AG08395 (cell line): ENCODE data around the gene RHCG.

Source experiments
- DNase-seq: peaks from one replicate; pipeline ENCODE4 v3.0.0; 2012; ENCODE audit warnings: mixed read lengths, low spot score

The RHCG gene

DNA sequence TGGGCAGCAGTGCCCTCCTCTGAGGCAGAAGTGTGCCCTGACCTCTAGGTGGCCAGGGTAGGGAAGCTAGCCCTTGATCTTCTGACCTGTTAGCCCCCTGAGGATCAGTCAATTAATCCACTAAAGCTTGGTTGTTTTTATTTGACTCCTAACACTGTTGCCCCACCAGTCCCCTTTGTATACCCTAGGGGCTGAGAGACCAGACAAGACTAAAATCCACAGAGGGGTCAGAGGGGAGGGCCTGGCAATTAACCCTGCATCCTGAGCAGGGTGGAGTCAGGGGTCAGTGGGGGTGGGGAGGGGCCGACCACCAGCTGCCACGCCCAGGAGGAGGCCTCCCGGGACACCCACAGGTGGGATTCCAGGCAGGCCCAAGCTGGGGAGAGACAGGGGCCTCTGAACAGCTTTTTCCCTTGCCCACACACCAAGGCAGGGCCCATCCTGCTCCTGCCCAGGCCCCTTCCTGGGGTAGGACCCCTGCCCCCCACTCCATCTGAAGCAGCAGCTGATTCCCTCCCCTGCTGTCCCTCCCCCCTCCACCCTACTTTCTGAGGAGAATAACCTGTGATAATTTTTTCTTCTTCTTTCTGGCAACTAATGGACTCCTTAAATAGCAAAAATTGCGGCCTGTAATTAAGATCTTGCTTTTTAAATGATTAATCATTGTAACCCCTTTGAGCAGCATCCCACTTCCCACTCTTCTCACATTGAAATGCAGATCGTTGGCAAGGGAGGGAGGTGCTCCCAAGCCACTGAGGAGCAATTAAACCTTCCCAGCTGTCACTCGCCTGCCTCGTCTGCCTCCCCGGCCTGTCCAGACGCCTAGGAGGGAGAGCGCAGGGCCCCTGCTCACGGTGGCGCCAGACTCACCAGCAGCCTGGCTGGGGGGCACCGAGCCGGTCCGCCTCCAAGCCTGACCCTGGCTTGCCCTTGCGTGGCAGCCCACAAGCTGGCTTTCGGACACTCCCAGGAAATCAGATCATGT lies 51.9 kb downstream of the RHCG start:
- no peak for DNase-seq

DNA sequence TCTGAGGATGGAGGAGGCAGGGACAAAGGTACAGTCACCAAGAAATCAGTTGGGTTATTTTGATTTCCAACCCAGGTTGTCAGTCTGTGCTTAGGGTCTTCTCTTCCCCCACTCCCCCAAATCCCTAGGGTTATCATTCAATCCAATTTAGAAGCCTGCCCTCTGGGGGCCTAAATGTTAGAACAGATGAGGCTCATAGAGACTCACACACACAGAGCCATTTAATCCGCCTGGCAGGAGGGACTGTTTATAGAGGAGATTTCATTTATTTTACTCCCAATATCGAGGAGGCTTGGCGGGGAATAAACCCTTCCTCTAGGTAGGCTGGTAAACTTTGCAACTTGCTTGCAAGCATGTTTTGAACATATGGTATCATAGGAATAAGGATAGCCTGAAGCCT lies 52.8 kb downstream of the RHCG start:
- no peak for DNase-seq

DNA sequence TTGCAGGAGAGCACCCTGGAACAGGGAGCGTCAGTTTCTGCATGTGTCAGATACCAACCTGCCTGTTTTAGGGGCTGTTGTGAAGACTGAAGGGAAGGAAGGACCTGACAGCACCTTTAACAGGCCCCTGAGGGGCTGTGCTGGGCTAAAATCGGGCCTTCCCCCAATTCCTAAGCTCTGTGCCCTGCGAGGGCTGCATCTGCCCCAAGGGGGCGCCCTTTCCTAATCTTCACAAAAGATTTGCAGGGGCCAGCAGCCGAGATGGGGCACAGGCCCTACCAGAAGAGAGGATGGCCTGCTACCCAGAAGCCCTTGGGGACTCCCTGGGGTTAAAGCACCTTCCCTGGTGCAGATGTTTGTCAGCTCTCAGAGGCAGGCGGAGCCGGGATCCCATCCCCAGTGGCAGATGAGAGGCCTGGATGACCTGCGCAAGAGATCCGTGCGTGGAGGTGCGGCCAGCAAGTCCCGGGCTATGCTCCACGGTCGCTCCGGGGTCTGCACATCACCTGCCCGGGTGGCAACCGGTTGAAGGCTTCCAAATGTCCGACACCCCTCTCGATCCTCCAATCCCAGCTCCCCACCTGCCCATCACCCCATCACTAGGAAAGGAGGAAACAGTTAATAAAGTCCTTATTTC lies 53.6 kb downstream of the RHCG start:
- peak; percentile 67 for DNase-seq

DNA sequence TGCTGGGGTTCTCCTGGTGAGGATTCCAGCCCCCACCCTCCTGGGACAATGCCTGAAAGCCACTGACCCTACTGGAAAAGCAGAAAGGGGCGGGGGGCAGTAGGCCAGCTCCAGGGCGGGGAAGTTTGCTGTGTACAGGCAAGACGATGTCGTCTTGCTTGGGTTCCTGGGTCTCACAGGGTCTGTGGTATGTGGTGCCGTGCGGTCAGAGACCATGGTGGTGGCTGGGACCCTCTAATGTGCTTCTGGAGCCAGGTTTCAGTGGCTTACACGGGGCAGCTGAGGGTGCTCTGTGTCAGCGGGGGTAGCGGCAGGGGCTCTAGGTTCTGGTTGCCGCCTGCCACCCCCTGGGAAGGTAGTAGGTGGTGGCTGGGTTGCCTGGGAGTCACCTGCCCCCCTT lies 54.2 kb downstream of the RHCG start:
- no peak for DNase-seq

DNA sequence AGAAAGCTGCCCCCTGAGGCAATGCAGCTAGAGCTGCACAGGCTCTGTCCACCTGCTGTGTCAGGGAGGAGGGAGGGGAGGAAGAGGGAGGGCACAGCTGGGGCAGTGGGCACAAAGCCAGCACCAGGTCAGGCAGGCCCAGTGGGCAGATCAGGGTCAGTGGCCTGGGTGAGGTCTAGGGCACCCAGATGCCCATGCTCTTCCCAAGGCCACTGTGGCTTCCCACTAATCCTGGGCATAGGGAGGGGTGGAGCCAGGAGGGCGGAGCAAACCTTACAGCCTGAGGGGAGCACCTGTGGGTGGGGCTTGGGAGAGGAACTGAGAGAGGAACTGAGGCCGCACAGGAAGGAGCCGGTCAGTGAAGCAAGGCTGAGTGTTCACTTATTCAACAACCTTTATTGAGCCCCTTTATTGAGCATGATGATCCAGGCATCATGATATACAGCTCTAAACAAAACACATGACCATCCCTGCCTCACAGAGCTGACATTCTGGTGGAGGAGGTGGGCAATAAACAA lies 55.0 kb downstream of the RHCG start:
- no peak for DNase-seq

DNA sequence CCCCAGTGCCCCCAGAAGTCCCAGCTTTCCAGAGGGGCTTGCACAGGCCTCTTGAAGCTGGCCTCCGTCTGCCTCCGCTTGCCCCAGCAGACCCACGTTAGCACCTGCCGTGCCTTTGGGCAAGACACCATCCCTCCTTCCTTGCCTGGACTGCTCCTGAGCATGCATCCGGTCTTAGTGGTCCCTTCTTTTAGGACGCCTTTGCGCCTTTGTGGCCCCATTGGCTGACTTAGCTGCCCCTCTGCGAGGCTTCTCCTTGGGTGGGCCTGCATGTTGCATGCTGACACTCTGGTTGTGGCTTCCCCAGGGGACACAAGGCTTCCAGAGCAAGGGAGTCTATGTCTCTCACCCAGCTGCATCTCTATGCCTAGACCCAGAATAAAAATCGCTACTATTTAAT lies 56.6 kb downstream of the RHCG start:
- no peak for DNase-seq

DNA sequence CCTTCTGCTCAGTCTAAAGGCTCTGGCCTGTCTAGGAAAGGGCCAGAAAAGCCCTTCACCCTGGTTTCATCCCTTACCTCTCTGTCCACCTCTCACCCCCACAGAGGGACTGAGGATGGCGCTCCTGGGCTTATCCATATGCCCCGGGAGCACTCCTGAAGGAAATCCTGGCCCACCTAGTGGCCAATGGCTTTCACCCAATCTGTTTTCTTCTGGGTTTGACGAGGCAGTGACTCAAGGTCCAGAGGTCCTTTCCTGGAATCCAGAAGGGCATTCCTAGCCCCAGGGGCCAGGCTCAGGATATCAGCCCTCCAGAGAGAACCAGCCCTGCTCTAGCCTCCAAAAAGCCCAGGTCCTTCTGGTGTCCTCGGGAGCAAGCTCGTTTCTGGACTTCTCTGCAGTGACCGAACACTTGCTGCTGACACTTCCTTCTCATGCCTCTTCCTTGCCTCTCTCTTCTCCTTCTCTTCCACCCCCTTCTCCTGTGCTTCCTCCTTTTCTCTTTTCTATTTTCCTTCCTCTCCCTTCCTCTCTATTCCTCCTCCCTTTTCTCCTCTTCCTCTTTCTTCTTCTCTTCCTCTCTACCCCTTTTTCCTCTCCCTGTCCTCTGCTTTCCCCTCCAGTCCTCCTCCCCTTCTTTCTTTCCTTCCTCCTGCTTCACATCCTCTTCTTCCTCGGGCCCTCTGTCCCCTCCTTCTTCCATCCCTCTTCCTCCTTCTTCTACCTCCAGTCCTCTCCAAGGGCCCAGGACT lies 59.6 kb downstream of the RHCG start:
- no peak for DNase-seq

DNA sequence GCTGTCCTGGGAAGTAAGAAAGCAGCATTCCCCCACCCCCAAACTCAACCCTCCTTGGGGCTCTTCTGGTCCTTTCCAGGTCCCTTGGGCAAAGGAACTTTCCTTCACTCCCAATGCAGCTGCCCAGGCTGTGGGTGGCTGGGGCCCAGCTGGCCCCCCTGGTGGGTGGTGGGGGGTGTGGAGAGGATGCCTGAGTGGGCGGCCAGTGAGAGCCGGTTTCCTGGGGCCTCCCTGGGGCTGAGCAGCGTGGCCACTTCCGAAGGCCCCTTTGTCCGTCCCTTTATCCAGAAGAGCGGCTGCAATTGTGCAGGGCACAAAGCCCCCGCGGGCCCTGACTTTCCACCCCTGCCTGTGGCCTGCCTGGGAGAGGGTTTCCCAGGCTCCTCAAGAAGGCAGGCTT lies 61.0 kb downstream of the RHCG start:
- no peak for DNase-seq

DNA sequence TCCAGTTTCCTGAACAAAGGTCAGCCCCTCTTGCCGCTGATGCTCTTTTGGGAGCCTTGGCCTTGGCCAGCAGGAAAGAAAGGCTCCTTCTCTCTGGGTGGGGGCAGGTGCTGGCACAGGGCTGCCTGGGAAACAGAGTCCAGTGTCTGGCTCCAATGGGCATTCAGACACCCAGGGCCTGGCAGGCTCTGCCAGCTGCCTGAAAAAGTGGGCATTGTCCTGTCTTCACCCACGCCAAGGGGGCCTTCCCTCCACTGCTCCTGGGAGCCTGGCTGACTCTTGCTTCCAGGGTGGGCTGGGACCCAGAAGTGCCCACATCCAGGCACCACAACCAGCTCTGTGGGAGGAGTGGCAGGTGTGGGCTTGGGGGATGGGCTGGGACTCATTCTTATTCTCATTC lies 62.7 kb downstream of the RHCG start:
- DNase-seq: no peak

DNA sequence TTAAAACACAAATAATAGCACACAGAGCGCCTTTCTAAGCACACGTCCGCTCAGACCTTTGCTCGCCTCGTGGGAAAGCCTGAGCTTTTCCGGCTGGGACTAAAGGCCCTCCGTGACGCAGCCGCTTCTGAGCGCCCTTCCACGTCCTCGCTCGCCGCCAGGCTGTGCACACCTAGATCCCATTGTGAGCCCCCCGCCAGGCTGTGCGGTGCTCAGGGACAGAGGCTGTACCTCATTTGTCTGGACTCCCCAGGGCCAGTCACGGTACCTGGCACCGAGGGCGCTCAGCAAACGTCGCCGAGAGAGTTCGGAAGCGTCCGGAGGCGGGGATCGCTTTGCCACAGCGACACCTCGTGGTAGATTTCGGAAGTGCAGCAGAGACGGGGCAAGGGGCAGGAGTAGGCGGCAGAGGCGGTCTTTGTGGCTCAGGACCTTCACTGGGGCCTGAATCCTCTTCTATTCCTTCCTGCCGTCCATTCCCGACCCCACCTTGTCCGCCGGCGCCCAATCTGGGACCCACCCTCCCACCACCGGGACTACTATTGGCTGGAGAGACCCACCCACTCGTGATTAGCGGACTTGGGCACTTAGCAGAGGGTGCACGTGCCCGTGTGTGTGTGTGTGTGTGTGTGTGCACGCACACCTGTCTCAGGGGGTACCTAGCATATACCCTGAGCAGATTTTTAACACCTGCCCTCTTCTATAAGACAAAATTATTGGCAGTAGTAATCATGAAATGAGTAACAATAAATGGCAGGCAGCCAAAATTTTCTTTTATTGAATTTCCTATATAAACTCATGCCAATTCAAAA lies 65.6 kb downstream of the RHCG start:
- DNase-seq: peak; percentile 89

DNA sequence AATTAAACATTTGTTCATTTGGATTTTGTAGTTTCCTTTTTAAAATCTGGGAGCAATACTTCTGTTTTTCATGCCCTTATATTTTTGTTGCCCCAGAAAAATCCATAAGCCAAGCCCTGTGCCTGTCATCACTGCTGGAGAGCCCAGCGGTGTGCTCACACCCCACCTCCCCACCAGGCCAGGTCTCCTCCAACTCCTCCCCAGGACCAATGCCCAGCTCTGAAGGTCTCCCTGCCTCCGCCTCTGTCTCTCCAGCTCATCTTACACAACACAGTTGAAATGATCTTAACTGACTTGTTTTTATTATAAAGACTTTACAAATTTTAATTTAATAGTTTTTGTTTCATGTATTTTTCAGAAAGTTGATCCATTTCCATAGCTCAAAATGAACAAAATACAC lies 66.4 kb downstream of the RHCG start:
- no peak for DNase-seq

DNA sequence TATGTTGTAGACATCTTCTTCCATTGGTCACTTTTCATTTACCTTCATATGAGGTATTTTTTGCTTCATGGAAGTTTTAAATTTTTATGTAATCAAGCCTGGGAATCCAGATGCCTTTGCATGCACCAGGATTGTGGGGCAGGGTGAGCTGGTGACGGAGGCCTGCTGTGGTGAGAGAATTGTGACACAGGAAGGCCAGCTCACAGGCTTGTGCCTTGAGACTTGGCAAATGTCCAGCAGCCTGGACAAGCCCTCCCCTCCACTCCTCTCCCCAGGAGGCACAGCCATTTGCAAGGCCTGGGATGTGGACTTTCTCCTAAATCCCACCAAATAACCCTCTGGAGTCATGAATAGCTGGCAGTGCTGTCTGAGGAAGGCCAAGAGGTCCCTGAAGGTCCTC lies 67.4 kb downstream of the RHCG start:
- no peak for DNase-seq

DNA sequence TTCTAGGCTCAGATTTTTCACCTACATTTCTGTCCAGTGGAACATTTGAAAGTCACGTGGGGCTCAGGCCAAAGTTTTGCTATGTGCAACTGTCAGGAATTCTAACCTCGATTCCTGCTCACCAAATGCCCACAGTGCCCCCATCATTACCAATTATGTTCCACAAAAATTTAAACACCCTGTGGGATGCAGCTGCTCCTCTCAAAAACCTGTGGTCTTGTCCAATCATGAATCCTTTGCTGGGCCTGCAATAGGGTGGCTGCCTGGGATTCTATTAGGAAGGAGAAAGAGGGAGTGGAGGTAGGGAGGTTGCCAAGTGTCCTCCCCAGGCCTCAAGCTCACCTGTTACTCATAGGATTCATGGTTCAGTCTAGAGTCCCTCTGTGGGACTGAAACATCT lies 68.1 kb downstream of the RHCG start:
- no peak for DNase-seq

DNA sequence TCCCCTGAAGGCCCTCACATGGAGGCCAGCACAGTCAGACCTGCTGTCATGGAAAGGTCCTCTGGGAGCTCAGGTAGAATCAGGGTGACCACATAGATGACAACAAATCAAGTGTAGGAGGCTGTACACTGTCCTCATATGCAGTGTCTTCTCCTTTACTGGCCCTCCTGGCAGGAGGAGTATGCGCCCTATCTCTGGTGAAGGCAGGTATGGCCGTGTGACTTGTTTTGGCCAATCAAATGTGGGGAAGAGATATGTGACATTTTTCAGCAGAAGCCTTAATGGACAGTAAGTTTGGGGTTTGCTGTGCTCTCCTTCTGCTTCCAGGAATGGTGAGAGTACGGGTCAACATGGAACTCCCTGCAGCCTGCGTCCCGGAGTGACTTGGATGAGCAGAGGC lies 69.9 kb downstream of the RHCG start:
- DNase-seq: no peak

DNA sequence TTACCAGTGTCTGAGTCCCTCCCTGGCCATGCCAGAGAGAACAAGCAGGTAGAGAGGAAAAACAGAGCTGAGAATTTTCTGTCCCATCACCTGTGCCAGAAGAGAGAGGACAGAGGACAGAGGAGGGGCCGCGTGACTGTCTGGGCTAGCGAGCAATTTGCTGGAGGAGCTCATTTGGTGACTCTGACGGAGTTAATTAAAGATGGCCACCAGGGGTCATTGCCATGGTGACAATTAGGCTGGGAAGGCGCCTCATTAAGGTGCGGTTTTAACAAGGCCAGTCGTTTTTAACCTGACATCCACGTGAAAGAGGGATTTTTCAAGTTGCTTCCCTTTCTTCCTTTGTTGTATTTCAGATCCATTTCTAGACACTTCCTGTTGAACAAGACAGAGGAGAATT lies 72.4 kb downstream of the RHCG start:
- no peak for DNase-seq
